Kidney capillary endothelial cell (primary cell): ENCODE results near the gene MBD3L1.

ENCODE experiments used
- DNase-seq: peaks from one replicate; pipeline ENCODE4 v3.0.0-alpha.2; 2018; ENCODE audit warnings: low spot score

The MBD3L1 gene

GRCh38 chr19:8881512-8881911 lies 49.3 kb downstream of the MBD3L1 start:
- no peak for DNase-seq

DNA sequence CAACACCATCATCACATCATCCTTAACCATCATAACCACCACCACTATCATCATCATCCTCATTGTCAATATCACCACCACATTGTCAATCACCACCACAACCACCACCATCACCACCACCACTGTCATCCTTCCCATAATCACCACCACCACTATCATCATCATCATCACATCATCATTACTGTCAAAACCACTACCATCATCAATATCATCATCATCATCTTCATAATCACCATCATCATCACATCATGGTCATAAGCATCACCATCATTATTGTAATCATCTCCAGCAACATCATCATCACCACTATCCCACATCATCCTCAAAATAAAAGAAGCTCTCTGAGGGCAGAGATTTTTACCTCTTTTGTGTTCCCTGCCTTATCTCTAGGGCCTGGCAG lies 52.2 kb downstream of the MBD3L1 start:
- no peak for DNase-seq

- no peak for DNase-seq
Measured at GRCh38 chr19:8887364-8887763, 55.2 kb downstream of the MBD3L1 start.

GRCh38 chr19:8890260-8890659 lies 58.1 kb downstream of the MBD3L1 start:
- DNase-seq, result no peak
